Measurements from ENCODE around the gene IL17RD. TPM values are rescaled to one million over a fixed set of nuclear protein-coding genes. Genes with fewer than 3 reads are reported as not detected.

The IL17RD gene
- polyA plus RNA-seq, 1 experiment = 1.4 TPM

- CTCF ChIA-PET = interaction anchor here (0.8 kb wide), 1 partner anchor 13 kb away, joined by 4 read pairs; no protein-coding TSS in a partner anchor
- peak; percentile 15; the same call in 1 of the 2 replicates for TF ChIP-seq CTCF (IDR thresholded peaks at IDR 0.05; ENCODE audit: low read depth, low read length)
- POLR2A ChIA-PET = no interaction called here
- Histone ChIP-seq H3K27me3 (ENCODE audit: control insufficient read depth, insufficient read depth, low read length) (peaks cover 3% of the 10 kb centered on the region), H3K9me3 (ENCODE audit: control insufficient read depth, insufficient read depth, low read length) (no peaks in the 10 kb centered on the region), H3K27ac (ENCODE audit: low read depth, low read length) (no peak overlapping the region), H3K4me3 (ENCODE audit: low read depth, low read length) (no peak overlapping the region)
- no peak for DNase-seq (ENCODE audit: low read depth, low spot score)
Observed at GRCh38 chr3:57112206-57112605, 52.9 kb downstream of the IL17RD start.

- no peak for DNase-seq (ENCODE audit: low read depth, low spot score)
- POLR2A ChIA-PET = no interaction called here
- CTCF ChIA-PET = interaction anchor here (0.8 to 1.0 kb wide), 2 partner anchors 11 to 111 kb away, joined by 3 read pairs; no protein-coding TSS in a partner anchor
- Histone ChIP-seq H3K9me3 (ENCODE audit: control insufficient read depth, insufficient read depth, low read length) (no peaks in the 10 kb centered on the region), H3K27me3 (ENCODE audit: control insufficient read depth, insufficient read depth, low read length) (peaks cover 3% of the 10 kb centered on the region), H3K27ac (ENCODE audit: low read depth, low read length) (no peak overlapping the region), H3K4me3 (ENCODE audit: low read depth, low read length) (no peak overlapping the region)
- TF ChIP-seq CTCF (IDR thresholded peaks at IDR 0.05; ENCODE audit: low read depth, low read length) = no peak
Observed at GRCh38 chr3:57110798-57111197, 54.4 kb downstream of the IL17RD start.

- Histone ChIP-seq H3K27ac (ENCODE audit: low read depth, low read length) (no peak overlapping the region), H3K27me3 (ENCODE audit: control insufficient read depth, insufficient read depth, low read length) (peaks cover 3% of the 10 kb centered on the region), H3K9me3 (ENCODE audit: control insufficient read depth, insufficient read depth, low read length) (no peaks in the 10 kb centered on the region), H3K4me3 (ENCODE audit: low read depth, low read length) (no peak overlapping the region)
- CTCF ChIA-PET = interaction anchor here (0.6 to 1.0 kb wide), 2 partner anchors 86 to 112 kb away, joined by 3 to 6 read pairs; no protein-coding TSS in a partner anchor
- no peak for TF ChIP-seq CTCF (IDR thresholded peaks at IDR 0.05; ENCODE audit: low read depth, low read length)
- no peak for DNase-seq (ENCODE audit: low read depth, low spot score)
- POLR2A ChIA-PET = no interaction called here
Observed at GRCh38 chr3:57110214-57110613, 54.9 kb downstream of the IL17RD start.

GRCh38 chr3:57109437-57110199, 55.5 kb downstream of the IL17RD start:
- ChIA-PET CTCF (interaction anchor here (0.6 to 1.0 kb wide), 2 partner anchors 87 to 112 kb away, joined by 3 to 6 read pairs; no protein-coding TSS in a partner anchor), POLR2A (no interaction called here)
- H3K27ac ChIP-seq (ENCODE audit: low read depth, low read length) = no peak overlapping the region
- H3K9me3 ChIP-seq (ENCODE audit: control insufficient read depth, insufficient read depth, low read length) = no peaks in the 10 kb centered on the region
- no peak for DNase-seq (ENCODE audit: low read depth, low spot score)
- TF ChIP-seq CTCF (IDR thresholded peaks at IDR 0.05; ENCODE audit: low read depth, low read length) = no peak
- H3K4me3 ChIP-seq (ENCODE audit: low read depth, low read length) = no peak overlapping the region
- peaks cover 3% of the 10 kb centered on the region for H3K27me3 ChIP-seq (ENCODE audit: control insufficient read depth, insufficient read depth, low read length)

GRCh38 chr3:57108684-57109083, 56.5 kb downstream of the IL17RD start:
- H3K27ac ChIP-seq (ENCODE audit: low read depth, low read length) = no peak overlapping the region
- no peaks in the 10 kb centered on the region for H3K9me3 ChIP-seq (ENCODE audit: control insufficient read depth, insufficient read depth, low read length)
- H3K27me3 ChIP-seq (ENCODE audit: control insufficient read depth, insufficient read depth, low read length) = peaks cover 3% of the 10 kb centered on the region
- ChIA-PET POLR2A (no interaction called here), CTCF (no interaction called here)
- TF ChIP-seq CTCF (IDR thresholded peaks at IDR 0.05; ENCODE audit: low read depth, low read length) = no peak
- H3K4me3 ChIP-seq (ENCODE audit: low read depth, low read length) = no peak overlapping the region
- DNase-seq (ENCODE audit: low read depth, low spot score) = no peak

All from AG04450 (cell line).